ENCODE data around the gene CLEC4G.

DNA sequence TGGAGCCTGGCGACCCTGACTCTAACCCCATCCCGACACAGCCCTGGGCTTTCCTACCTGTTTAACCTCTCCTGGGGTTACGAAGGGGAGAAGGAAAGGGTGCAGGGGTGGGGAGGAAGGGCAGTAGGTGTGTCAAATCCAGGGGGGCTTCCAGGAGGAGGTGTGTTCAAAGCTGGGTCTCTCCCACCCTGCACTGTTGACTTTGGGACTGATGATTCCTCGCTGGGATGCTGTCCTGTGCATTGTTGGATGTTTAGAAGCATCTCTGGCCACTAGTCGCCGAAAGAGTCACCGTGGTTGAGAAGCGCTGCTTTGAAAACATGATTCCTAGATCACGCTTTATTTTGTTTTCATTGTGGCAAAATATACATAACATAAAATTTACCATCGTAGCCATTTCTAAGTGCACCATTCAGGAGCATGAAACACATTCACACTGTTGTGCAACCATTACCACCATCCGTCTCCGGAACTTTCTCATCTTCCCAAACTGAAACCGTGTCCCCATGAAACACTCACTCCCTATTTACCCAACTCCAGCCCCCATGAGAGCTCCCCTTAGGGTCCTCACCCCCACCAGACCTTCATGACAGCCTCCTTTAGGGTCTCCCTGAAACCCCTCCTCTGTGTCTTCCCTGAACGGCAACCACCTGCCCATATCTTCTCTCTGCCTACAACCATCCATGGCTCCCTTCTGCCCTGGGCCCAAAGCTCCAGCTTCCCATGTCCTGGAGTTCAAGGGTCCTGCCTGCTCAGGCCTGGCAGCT lies 25.5 kb downstream of the CLEC4G start:
- TF ChIP-seq EP300 (IDR thresholded peaks at IDR 0.05; ENCODE audit: low read length) (no peak), GTF2F1 (IDR thresholded peaks at IDR 0.05; ENCODE audit: low read depth, low read length) (no peak), MAFF (IDR thresholded peaks at IDR 0.05; ENCODE audit: low read length) (no peak), RAD21 (CRISPR knock-in tag; conservative IDR thresholded peaks at IDR 0.05 in 1 of 2, IDR thresholded peaks at IDR 0.05 in 1 of 2) (no peak)
- TF ChIP-seq, protein P1, sequence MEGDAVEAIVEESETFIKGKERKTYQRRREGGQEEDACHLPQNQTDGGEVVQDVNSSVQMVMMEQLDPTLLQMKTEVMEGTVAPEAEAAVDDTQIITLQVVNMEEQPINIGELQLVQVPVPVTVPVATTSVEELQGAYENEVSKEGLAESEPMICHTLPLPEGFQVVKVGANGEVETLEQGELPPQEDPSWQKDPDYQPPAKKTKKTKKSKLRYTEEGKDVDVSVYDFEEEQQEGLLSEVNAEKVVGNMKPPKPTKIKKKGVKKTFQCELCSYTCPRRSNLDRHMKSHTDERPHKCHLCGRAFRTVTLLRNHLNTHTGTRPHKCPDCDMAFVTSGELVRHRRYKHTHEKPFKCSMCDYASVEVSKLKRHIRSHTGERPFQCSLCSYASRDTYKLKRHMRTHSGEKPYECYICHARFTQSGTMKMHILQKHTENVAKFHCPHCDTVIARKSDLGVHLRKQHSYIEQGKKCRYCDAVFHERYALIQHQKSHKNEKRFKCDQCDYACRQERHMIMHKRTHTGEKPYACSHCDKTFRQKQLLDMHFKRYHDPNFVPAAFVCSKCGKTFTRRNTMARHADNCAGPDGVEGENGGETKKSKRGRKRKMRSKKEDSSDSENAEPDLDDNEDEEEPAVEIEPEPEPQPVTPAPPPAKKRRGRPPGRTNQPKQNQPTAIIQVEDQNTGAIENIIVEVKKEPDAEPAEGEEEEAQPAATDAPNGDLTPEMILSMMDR (IDR thresholded peaks at IDR 0.05 in 2 of 3, conservative IDR thresholded peaks at IDR 0.05 in 1 of 3; ENCODE audit: insufficient read depth in 2 of 3, low read depth in 1 of 3, low read length in 3 of 3): no peak
- TF ChIP-seq, protein P2, sequence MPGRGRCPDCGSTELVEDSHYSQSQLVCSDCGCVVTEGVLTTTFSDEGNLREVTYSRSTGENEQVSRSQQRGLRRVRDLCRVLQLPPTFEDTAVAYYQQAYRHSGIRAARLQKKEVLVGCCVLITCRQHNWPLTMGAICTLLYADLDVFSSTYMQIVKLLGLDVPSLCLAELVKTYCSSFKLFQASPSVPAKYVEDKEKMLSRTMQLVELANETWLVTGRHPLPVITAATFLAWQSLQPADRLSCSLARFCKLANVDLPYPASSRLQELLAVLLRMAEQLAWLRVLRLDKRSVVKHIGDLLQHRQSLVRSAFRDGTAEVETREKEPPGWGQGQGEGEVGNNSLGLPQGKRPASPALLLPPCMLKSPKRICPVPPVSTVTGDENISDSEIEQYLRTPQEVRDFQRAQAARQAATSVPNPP (IDR thresholded peaks at IDR 0.05; ENCODE audit: borderline replicate concordance, insufficient read depth, insufficient read length): no peak
